ENCODE results near the gene GAREM2.
A peak's percentile ranks its signal among the peaks of the same experiment; 100 is the strongest.

GAREM2 gene

GRCh38 chr2:26130763-26131162 lies 42.1 kb upstream of the GAREM2 start:
- ChIA-PET POLR2A (interaction anchor here (0.6 kb wide), 1 partner anchor 272 kb away, joined by 3 read pairs; no protein-coding TSS in a partner anchor), CTCF (interaction anchor here (0.6 kb wide), 1 partner anchor 55 kb away, joined by 4 read pairs; no protein-coding TSS in a partner anchor)
- Histone ChIP-seq H3K4me3 (ENCODE audit: low read depth, low read length) (no peak overlapping the region), H3K36me3 (ENCODE audit: control insufficient read depth in 2 of 2, insufficient read depth in 1 of 2, low read length in 2 of 2) (peaks cover 0 to 19% of the 10 kb centered on the region in 2 experiments), H3K9me3 (ENCODE audit: control insufficient read depth, insufficient read depth, low read depth, low read length) (no peaks in the 10 kb centered on the region), H3K4me1 (ENCODE audit: control insufficient read depth, insufficient read depth, low read length) (peaks cover 9% of the 10 kb centered on the region), H3K27ac (ENCODE audit: extremely low read depth, low read depth, low read length) (no peak overlapping the region)
- peak; percentile 36; the same call in 1 of the 2 replicates for TF ChIP-seq ZBTB17 (tag by site-specific recombination; IDR thresholded peaks at IDR 0.05)
- TF ChIP-seq, protein P1, sequence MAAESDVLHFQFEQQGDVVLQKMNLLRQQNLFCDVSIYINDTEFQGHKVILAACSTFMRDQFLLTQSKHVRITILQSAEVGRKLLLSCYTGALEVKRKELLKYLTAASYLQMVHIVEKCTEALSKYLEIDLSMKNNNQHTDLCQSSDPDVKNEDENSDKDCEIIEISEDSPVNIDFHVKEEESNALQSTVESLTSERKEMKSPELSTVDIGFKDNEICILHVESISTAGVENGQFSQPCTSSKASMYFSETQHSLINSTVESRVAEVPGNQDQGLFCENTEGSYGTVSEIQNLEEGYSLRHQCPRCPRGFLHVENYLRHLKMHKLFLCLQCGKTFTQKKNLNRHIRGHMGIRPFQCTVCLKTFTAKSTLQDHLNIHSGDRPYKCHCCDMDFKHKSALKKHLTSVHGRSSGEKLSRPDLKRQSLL (tag by site-specific recombination; IDR thresholded peaks at IDR 0.05): no peak

DNA sequence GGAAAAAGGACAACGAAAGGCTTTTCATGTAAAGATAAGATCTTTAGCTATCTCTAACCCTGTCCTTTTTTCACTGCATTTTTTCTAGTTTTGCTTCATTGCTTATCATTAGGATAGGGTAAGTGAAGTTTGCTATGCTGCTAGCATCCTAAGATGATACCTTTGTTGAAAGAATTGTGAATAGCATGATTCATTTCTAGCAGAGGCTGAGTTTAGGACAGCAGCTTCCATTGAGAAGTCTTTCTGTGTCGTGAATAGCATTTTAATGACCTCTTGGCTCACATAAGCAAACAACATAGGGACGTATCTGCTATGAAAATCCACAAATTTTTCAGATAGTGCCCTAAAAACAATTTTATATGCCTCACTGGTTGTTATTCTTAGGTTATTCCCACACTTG lies 36.4 kb upstream of the GAREM2 start:
- CTCF ChIA-PET: interaction anchor here (0.7 to 1.9 kb wide), 5 partner anchors 9 to 472 kb away, joined by 3 to 6 read pairs (median 3); no protein-coding TSS in a partner anchor
- Histone ChIP-seq H3K4me1 (ENCODE audit: control insufficient read depth, insufficient read depth, low read length) (peaks cover 10% of the 10 kb centered on the region), H3K36me3 (ENCODE audit: control insufficient read depth in 2 of 2, insufficient read depth in 1 of 2, low read length in 2 of 2) (peaks cover 0 to 12% of the 10 kb centered on the region in 2 experiments; a peak in 2 of 3 replicates), H3K9me3 (ENCODE audit: control insufficient read depth, insufficient read depth, low read depth, low read length) (no peaks in the 10 kb centered on the region), H3K27ac (ENCODE audit: extremely low read depth, low read depth, low read length) (no peak overlapping the region), H3K4me3 (ENCODE audit: low read depth, low read length) (no peak overlapping the region)
- POLR2A ChIA-PET: no interaction called here
- TF ChIP-seq ZBTB44 (tag by site-specific recombination; IDR thresholded peaks at IDR 0.05) (no peak), PRDM6 (tag by site-specific recombination; IDR thresholded peaks at IDR 0.05) (peak; percentile 42; the same call in 1 of the 2 replicates)

DNA sequence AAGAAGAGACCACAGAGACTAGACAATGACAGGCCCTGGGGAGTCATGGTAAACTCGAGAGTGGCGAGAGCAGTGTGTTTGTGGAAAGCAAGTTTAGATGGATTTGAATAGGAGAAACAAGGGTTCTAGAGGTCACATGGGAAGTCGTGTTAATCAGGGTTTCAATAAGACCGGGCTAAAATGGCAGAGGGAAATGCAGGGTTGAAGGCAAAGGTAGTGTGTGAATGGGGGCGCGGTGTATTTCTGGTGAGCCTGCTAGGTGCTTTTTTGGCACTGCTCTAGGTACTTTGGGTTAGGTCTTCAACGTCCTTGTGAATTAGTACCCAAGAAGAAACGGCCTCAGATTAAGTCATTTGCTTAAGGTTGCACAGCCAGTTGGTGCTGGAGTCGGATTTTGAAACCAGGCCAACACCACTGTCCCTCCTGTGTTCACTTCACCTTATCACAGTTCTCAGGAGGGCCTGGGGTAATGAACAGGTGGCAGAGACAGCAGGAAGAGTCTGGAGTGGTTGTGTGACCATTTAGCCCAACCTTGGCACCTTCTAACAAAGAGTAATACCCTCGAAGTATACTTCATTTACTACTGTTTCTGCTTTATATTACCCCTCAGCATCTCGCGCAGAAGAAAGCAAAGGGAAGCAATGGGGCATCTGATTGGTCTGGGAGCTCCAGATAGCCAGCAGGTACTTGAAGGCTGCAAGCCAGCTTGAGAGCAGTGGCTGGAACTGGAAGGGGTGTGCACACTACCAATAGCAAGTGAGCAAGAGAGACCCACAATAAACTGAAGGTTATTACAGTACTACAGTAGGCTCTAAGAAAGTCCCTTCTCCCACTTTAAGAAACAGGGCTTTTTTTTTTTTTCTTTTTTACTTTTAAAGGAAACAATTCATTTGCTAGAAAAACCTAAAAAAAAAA lies 33.4 kb upstream of the GAREM2 start:
- H3K27ac ChIP-seq (ENCODE audit: extremely low read depth, low read depth, low read length): no peak overlapping the region
- H3K9me3 ChIP-seq (ENCODE audit: control insufficient read depth, insufficient read depth, low read depth, low read length): no peaks in the 10 kb centered on the region
- H3K4me3 ChIP-seq (ENCODE audit: low read depth, low read length): no peak overlapping the region
- H3K36me3 ChIP-seq (ENCODE audit: control insufficient read depth in 2 of 2, insufficient read depth in 1 of 2, low read length in 2 of 2): peaks cover 0 to 7% of the 10 kb centered on the region in 2 experiments; a peak in 2 of 3 replicates
- ChIA-PET CTCF (interaction anchor here (0.6 to 3.5 kb wide), 5 partner anchors 43 to 190 kb away, joined by 3 to 16 read pairs (median 5); no protein-coding TSS in a partner anchor), POLR2A (interaction anchor here (0.7 kb wide), 1 partner anchor 20 kb away, joined by 3 read pairs; no protein-coding TSS in a partner anchor)
- no peak for TF ChIP-seq SETDB1 (IDR thresholded peaks at IDR 0.05; ENCODE audit: insufficient read length, low read length)
- no peak for TF ChIP-seq ZNF335 (tag by site-specific recombination; conservative IDR thresholded peaks at IDR 0.05)
- TF ChIP-seq ZNF843 (tag by site-specific recombination; IDR thresholded peaks at IDR 0.05): no peak
- TF ChIP-seq ZNF211 (tag by site-specific recombination; IDR thresholded peaks at IDR 0.05; ENCODE audit: low read depth): no peak
- peak; percentile 39; the same call in 1 of the 2 replicates for TF ChIP-seq SCRT2 (tag by site-specific recombination; IDR thresholded peaks at IDR 0.05)
- TF ChIP-seq ZNF510 (tag by site-specific recombination; IDR thresholded peaks at IDR 0.05; ENCODE audit: insufficient replicate concordance): no peak
- TF ChIP-seq SP7 (tag by site-specific recombination; IDR thresholded peaks at IDR 0.05): no peak
- H3K4me1 ChIP-seq (ENCODE audit: control insufficient read depth, insufficient read depth, low read length): peaks cover 15% of the 10 kb centered on the region
